Hematopoietic multipotent progenitor cell treated with erythropoietin and hydrocortisone succinate and interleukin-3 and kit ligand, for 8 days (in vitro differentiated cells): ENCODE data around the gene ZNF236.

Experiments used
- DNase-seq: peaks from one replicate; pipeline ENCODE4 v3.0.0-alpha.2; 2015

ZNF236 gene

DNA sequence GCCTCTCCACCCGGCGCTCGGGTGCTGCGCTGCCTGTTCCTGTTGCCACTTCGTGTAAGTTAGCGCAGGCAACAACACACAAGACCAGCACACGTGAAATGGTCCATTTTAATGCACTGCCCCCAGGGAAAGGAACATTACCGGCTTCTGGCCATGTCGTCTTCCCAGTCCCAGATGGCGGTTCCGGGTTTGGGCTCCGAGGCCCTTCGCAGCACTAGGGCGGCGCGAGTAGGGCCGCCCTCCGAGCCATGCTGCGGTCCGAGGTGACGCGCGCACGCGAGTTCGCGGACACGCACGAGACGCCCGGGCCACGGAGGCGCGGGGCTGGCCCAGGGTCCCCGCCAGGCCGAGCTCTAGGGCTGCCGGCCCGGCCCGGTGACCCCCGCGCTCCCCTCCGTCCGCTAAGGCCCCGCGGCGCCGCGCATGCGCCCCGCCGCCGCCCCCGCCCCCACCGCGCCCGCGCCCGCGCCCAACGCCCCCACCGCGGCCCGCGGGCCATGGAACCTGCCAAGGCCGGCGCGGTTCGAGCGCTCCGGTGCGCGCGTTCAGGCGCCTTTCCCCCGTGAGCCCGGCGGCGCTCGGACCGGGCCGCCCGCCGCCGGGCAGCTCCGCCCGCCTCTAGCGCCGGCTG, 367 bp upstream of the ZNF236 start:
- peak; percentile 69 for DNase-seq

DNA sequence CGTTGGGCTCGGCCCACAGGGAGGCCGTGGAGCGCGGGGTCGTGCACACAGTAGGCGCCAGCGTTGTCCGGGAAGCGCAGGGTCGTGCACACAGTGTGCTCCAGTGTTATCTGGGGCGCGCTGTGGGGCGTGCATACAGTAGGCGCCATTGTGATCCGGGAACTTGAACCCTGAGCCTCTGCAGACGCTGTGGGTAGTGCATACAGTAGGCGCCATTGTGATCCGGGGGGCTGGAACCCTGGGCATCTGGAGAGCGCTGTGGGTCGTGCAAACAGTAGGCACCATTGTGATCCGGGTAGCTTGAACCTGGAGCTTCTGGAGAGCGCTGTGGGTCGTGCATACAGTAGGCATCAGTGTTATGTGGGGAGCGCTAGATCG, 793 bp downstream of the ZNF236 start:
- DNase-seq = no peak

DNA sequence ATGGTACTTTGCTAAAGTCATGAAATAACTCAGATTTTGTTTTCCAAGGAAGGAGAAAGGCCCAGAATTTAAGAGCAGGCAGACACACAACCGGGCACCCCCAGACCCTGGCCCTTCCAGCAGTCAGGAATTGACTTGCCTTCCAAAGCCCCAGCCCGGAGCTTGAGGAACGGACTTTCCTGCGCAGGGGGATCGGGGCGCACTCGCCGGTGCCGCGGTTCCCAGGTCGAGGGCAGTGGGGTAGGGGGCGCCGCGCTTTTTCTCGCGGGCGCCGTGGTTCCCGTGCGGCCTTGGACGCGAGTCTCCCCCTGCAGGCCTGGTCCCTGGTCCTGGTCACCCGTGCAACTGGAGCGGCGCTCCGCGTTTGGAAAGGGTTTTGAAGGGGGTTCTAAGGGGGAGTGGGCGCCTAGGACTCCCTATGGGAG, 1.2 kb downstream of the ZNF236 start:
- no peak for DNase-seq

GRCh38 chr18:76824145-76824676, 1.9 kb downstream of the ZNF236 start:
- DNase-seq = no peak

DNA sequence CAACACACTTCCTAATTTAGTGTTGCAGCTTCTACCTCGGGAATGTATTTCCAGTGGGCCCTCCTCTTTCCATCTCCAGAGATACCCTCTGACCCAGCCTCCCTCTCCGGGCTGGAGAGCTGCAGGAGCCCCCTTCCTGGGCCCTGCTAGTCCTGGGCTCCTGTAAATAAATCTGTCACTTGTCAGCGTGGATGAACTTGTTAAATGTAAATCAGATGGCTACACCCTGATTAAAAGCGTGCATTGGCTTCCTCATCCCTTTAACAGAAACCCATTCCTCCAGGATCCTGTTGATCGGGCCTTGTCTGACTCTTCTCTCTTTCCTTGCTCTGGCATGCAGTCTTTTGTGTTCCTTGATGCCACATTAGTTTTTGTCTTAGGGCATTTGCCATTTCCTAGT, 2.4 kb downstream of the ZNF236 start:
- no peak for DNase-seq

- no peak for DNase-seq
Measured at GRCh38 chr18:76827205-76828200, 5.1 kb downstream of the ZNF236 start.

DNA sequence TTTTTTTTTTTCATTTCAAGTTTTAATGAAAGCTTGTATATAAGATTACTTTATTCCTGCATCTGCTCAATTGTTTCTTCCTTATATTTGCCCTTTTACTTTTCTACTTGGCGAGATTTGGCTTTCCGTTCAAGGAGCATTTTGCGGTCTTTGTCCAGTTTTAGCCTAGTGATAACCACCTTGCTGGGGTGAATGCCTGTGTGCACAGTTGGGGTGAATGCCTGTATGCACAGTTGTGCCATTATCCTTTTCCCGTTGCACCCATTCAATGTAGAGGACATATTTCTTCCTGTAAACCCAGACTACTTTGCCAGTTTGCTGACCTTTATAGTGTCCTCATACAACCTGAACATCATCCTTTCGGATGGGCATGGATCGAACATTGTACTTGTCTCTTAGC, 12.0 kb downstream of the ZNF236 start:
- DNase-seq = no peak

DNA sequence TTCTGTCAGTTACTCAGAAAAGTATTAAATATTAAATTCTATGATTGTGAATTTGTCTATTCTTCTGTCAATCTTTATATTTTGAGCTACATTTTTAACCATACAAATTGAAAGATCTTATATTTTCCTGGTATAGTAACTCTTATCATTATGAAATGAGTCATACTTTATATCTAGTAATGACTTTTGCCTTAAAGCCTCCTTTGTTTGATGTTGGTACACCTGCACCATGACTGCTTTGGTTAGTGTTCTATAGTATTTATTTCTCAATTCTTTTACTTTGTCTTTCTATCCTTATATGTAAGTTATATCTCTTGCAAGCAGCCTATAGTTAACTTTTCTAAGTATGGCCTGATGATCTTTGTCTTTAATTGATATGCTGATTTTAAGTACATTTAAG, 13.0 kb downstream of the ZNF236 start:
- DNase-seq = no peak

DNA sequence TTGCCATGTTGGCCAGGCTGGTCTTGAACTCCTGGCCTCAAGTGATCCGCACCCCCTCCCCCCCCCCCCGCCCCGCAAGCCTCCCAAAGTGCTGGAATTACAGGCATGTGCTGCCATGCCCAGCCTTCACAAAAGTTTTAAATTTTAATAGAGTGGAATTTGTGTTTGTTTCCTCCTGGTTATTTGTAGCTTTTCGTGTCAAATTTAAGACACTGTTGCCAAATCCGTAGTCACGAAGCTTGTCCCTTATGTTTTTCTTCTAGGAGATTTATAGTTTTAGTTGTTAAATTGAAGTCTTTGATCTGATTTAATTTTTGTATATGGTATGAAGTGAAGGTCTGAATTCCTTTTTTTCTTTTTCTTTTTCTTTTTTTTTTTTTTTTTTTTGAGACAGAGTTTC, 14.7 kb downstream of the ZNF236 start:
- no peak for DNase-seq

DNA sequence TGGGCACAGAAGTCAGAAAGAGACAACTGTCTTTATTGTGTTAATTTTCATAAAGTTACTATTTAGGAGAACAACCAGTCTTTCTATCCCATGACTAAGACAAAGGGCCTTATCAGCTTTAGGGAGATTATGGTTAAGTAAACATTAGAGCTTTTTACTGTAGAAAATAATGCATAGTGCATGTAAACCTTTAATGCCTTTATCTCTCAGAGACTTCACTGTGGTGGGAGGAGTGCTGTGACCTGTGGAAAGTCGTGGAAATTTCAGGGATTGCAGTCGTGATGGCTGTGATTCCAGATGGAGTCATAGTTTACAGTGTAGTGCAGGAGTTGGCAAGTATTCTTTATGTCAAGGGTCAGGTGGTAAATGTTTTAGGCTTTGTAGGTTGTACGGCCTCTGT, 15.8 kb downstream of the ZNF236 start:
- DNase-seq = peak; percentile 27

DNA sequence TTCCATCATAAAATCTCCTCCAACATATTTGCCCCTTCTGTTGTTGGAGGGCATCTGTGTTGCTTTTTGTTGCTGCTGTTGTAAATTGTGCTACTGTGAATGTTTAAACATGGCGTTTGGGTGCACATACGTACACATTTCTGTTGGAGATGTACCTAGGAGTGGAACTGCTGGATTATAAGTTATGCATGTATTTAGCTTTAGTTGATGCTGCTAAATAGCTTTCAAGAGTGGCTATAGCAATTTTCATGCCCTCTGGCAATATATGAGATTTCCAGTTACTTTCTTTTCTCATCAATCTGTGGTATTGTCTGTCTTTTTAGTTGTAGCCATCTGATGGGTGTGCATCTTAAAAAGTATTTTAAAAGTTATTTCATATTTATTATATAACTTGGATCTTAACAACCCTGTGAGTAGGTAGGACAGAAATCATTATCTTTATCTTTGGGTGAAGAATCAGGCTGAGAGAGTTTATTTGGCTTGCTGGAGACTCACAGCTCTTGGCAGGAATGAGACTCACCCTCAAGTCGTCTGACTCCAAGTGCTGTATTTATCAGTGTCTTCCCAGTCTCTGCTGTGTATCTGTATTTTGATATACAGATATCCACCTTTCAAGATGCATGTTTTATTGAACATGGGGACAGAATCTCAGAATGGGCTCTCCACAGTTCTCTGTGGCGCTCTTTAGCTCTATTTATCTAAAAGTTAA, 16.9 kb downstream of the ZNF236 start:
- DNase-seq = peak; percentile 36

GRCh38 chr18:76842837-76843530, 20.6 kb downstream of the ZNF236 start:
- DNase-seq = no peak

DNA sequence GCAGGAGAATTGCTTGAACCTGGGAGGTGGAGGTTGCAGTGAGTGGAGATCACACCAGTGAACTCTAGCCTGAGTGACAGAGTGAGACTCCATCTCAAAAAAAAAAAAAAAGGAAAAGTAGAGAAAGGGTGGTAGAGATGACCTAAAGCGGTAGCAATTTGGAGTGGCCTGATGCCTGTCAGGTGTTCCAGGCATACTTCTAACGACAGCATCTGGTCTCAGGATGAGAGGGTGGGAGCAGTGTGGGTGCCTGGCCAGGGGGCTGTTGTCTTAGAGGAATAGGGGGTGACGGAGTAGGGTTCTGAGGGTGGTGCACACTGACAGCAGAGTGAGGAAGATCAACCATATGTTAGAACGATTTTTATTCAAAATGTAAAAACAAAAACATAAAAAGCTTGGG, 21.8 kb downstream of the ZNF236 start:
- no peak for DNase-seq

DNA sequence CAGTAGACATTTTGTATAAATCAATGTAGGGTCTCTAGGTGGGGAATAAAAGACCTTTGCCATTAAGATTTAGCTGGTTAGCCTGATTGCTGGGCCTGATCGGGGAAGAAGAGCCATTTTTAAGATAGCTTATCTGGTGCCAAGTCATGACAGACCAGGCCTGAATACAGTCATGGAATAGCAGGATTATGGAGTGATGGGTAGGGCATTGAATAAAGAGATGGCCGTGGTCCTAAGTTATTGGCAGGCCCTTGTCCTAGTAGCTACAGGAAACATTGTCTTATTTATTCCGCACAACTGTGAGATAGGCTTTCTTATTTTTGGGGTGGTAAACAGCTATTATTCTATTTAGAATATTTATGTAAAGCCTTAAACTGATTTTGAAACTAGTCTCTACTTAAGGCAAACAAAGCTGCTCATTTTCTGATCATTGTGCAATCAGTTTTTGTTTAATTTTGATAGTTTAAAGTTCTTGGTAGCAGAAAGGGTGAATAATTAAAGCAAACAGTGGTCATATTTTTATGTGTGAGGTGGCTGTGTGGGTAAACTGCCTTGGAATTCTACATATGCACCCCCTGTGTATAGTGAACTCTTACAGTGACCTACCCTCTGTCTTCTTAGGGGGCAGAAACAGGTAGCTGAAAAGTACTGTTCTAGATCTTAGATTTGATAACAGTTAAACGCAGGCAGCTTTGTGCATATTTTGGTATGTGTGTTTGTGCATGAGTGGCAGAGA, 22.6 kb downstream of the ZNF236 start:
- DNase-seq = no peak

DNA sequence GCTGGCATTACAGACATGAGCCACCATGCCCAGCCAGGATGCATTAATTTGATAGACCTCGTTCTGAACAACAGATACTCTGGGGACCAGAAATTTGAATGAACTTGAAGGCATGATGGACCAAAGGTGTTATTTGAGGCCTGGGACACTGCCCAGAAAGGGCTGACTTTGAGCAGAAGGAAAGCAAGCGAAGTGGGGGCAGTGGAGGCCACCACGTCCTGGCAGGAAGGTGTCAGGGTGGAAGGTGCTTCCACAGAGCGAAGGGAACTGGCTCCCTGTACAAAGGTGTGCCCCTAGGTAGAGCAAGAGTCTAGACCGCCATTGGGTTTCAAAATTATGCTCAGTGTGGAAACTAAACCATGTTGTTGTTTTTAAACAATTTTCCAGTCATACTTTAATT, 23.9 kb downstream of the ZNF236 start:
- DNase-seq = no peak

GRCh38 chr18:76847916-76848315, 25.6 kb downstream of the ZNF236 start:
- DNase-seq = no peak

DNA sequence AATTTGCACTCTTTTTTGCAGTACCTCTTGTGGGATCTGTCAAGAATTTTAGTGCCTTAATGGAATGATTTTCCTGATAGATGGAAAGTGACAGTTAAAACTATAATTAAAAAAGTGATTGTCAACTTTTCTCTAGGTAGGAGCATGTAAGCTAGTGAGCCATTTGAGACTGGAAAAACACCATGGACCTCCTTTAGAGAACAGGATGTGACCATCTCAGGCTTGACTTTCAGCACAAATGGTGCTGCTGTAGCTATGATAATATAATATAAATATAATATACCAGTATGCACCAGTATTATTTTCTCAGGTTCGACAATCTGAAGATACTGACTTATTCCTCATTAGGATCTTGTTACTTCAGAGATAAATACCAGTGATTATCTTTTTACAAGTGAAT, 27.8 kb downstream of the ZNF236 start:
- no peak for DNase-seq

- DNase-seq = peak; percentile 84
Measured at GRCh38 chr18:76855594-76855993, 33.2 kb downstream of the ZNF236 start.

DNA sequence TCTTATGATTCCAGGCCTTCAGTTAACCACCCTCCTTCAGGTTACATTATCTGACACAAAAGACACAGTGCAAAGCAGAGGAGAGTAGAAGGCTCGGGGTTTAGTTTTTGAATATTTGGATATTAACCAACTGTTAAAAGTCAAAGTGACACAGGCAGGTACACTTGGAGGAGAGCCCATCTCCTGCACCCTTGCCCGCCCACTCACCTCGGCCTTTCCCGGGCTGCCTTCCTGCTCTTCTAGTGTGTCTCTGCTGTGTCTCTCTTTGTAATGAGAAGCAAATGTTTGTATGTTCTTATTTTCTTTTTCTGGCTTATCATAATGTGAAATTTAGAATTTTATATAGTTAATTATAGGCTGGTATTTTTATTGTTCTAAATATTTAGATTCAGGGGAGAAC, 35.1 kb downstream of the ZNF236 start:
- no peak for DNase-seq

DNA sequence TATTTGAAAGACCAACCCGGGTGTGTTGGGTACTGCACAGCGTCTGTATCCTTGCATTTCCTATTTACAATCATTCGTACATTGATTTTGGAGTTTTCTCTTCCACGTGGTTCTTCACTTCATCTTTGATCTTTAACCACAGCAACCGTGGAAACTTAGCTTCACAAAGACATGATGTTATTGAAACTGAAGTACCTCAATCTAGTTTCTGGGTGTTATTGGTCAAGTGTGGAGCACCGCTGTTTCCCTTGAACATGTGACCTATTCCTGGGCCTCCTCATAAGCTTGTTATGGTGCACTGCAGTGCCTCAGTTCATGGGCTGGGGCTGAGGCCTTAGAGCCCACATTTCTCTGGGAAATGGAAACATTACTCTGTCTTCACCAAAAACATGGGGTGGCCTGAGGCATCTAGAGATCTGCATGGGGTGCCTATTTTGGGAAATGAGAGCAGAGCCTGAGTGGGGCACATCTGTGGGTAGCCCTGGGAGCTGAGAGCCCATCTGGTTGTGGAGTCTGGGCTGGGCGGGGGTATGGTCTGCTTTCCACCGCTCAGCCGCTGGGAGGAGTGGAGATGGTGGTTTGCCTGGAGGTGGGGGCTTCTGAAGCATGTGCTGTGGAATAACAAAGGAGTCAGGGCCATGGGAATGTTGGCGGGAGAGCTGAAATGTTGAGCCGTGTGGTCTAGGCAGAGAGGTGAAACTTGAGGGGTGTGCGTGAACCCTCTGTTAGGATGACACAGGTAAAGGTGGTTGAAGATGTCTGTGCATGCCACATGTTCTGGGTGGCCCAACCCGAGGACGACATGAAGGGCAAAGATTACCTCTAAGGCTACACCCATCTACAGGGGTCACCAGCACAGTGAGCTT, 37.4 kb downstream of the ZNF236 start:
- no peak for DNase-seq

DNA sequence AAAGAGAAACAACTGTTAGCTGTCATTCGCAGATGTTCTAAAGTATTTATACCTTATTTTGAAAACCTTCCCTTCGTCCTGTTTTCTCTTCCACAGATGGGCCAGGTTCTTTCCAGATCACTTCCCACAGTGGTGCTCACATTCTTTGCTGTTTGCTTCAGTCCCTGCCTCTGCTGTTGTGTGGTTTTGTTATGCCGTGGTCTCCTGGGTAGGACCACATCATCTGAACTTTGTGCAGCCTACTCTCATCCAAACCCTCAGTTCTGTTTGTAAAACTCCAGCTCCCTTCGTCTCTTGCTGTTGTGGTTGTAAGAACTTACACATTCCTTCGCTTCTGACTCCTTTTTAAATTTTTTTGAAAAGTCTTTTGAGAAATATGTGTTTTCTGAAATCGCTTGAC, 38.1 kb downstream of the ZNF236 start:
- no peak for DNase-seq
